ENCODE results near the gene SEC14L3.

GRCh38 chr22:30474683-30475424, 3.0 kb upstream of the SEC14L3 start:
- TF ChIP-seq EZH2 (IDR thresholded peaks at IDR 0.05; ENCODE audit: insufficient read depth, poor library complexity, severe bottlenecking) (no peak), EZH2phosphoT487 (IDR thresholded peaks at IDR 0.05; ENCODE audit: insufficient read depth, low read depth) (no peak)

Measured in GM23248 (cell line).